ENCODE results near the gene TGFBR2.

TGFBR2 gene

GRCh38 chr3:30719536-30719935, 113.1 kb downstream of the TGFBR2 start:
- no peak for DNase-seq (ENCODE audit: low read depth)

DNA sequence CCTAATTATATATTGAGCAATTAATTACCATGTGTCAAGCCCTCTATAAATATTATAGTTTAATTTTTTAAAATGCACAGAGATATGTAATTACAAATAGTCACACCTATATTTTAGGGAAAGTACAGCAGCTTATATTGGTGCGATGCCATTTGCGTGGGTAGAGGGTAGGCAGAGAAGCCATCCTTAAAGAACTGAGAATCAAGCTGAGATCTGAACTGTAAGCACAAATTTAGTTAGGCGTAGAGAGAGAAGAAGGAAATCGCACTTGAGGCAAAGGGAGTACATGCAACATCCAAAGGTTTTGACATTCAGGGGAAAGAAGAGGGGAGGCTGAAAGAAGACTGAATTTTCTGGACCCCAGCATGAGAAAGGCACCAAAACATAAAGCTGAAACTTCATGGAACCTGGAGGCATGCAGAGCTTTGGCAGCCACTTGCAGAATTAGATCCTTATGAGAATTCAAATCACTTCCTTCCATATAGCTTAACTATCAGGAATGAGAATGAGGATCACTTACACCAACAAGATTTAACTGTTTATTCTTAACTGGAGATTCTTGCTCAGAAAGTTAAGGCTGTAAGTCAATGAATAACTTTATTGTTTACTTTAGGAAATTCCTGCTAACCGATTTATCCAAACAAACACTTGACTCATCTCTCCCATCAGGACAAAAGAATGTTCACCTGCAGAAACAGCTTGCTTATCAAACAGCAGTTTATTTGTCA, 114.3 kb downstream of the TGFBR2 start:
- DNase-seq (ENCODE audit: low read depth) = peak; percentile 85

GRCh38 chr3:30721314-30721634, 114.9 kb downstream of the TGFBR2 start:
- no peak for DNase-seq (ENCODE audit: low read depth)

GRCh38 chr3:30723211-30723610, 116.8 kb downstream of the TGFBR2 start:
- no peak for DNase-seq (ENCODE audit: low read depth)

DNA sequence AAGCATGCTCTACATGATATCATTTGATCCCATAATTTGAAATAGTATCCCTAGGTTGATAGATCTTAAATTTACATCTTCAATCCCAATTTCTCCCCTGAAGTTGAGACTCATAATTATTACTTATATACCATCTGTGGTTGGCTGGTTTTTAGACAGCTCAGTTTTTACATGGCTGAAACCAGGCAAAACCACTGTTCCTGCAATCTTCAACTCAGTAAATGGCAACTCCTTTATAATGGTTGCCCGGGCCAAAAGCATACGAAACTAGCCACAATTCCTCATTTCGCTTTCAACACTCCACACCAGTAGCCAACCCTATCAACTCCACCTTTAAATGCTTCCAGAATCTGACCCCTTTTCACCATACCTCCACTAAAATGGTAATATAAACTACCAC, 118.5 kb downstream of the TGFBR2 start:
- DNase-seq (ENCODE audit: low read depth) = no peak

GRCh38 chr3:30728143-30728542, 121.7 kb downstream of the TGFBR2 start:
- DNase-seq (ENCODE audit: low read depth) = no peak

DNA sequence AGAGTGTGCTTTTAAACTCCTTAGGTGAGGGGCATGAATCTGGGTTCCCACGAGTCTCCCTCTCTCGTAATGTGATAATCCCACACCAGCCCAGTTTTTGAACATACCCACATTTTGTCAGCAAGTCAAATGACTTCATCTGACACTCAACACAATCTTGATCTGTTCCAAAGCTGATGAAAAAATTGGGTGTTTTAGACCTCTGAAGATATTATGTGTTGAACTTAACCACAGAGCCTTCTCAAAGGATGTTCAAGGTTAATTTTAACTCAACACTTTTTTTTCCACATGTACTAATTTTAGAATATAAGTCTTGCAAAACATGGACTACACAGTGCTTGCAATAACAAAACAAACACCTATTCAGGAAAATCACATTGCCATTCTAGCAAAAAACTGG, 123.1 kb downstream of the TGFBR2 start:
- DNase-seq (ENCODE audit: low read depth) = no peak

GRCh38 chr3:30729936-30730335, 123.5 kb downstream of the TGFBR2 start:
- no peak for DNase-seq (ENCODE audit: low read depth)

DNA sequence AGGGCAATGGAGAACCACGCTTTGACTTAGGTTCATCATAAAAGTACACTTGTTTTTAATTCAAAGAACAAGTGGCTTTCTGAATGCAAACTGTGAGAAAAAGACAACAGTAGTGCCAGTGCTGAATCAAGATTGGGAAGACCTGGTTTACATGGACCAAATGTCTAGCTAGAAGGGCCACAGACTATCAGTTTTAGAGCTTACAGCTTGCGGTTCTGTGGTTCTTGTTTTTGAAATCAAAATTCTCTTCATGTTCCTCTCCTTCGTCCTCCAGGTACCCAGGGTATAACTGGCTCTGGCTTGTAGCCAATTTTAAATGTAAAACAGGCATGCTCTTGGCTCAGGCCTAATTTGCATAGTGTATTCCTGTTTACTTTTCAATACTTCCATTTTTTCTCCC, 124.6 kb downstream of the TGFBR2 start:
- no peak for DNase-seq (ENCODE audit: low read depth)

GRCh38 chr3:30733209-30733608, 126.8 kb downstream of the TGFBR2 start:
- no peak for DNase-seq (ENCODE audit: low read depth)

- no peak for DNase-seq (ENCODE audit: low read depth)
These were observed 127.3 kb downstream of the TGFBR2 start for GRCh38 chr3:30733696-30734095.

DNA sequence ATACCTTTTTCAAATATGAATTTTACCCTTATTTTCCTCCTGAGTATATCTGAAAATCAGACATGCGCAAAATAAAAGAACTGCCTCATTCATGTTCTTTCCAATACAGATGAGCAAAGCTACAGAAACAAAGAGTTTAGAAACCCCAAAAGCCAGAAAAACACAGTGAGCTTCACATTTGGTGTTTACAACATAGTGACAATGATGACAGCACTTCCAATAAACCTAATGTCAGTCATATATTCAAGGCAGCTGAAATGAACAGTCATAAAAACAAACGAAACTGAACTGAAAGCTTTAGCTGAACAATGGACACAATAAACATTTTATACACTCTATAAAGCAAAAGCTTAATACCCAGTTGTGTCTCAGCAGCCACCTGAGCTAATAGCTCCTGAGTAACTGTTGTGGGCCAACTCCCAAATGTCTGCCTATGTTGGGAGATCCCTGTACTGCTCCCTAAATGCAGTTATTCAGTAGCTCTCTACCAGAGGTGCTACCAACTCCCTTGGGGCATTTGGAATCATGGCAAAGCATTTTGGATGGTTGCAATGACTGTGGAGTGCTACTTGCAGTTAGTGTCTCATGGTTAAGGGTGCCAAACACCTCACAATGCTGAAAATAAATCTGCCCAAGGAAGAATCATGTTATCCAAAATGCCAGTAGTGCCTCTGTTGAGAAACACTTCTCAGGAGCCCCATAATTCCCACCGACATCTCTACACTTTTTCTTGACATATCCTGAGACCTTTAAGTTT, 131.5 kb downstream of the TGFBR2 start:
- DNase-seq (ENCODE audit: low read depth) = no peak

DNA sequence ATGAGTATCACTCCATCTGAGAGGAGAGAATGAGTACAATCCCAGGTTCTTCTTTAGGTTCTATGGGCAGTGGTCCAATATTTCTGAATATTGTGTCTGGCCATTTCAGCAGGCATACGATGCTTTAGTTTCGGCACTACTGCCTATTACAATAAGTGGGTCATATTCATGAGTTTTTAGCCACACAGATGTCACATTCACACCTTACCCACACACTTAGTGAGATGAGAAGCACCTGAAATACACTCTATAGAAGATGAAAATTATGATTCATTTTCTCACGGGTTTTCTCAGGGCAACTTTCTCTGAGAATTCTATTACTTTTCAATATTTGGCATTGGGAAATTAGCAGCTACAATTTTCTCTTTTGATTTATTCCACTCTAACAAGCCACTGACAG, 132.2 kb downstream of the TGFBR2 start:
- DNase-seq (ENCODE audit: low read depth) = no peak

DNA sequence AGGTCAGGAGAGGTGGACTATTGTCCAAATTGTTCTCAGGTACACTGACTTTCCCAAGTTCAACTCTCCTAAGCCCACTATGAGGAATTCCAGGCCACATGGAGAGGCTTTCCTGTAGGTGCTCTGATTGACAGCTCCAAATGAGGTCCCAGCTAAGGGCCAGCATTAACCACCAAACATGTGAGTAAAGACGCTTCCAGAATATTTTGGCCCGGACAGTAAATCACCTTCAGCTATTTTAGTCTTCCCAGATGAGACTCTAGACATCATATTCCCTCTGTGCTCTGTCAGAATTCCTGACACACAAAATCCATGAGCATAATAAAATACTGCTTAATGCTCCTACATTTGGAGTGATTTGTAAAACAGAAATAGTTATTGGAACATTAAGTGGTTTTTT, 135.5 kb downstream of the TGFBR2 start:
- DNase-seq (ENCODE audit: low read depth) = no peak

- DNase-seq (ENCODE audit: low read depth) = peak; percentile 79
These were observed 136.6 kb downstream of the TGFBR2 start for GRCh38 chr3:30742796-30743619.

All from amniotic epithelial cell (primary cell).